ENCODE measurements around the gene RBM39.
A peak's percentile ranks its signal among the peaks of the same experiment; 100 is the strongest.
"Not testable (repeated sequence)": the region's sequence is repeated elsewhere in the genome, so short reads cannot be mapped to it uniquely, and the experiment has no call there.

The RBM39 gene

GRCh38 chr20:35741892-35742740 is at the start of gene RBM39:
Gene RBM39 (minus strand): TSS chr20:35742260. CDS start chr20:35740874, 1,386 bp downstream.
- DNase-seq (ENCODE audit: low read depth), result peak; percentile 100

GRCh38 chr20:35791821-35792220 is 49.8 kb upstream of the RBM39 start:
- DNase-seq (ENCODE audit: low read depth), result peak; percentile 91

GRCh38 chr20:35791097-35791496 is 49.0 kb upstream of the RBM39 start:
- no peak for DNase-seq (ENCODE audit: low read depth)

GRCh38 chr20:35788796-35789195 is 46.7 kb upstream of the RBM39 start:
- no peak for DNase-seq (ENCODE audit: low read depth)

GRCh38 chr20:35785541-35785940 is 43.5 kb upstream of the RBM39 start:
- DNase-seq (ENCODE audit: low read depth), result not testable (repeated sequence)

GRCh38 chr20:35783811-35784210 is 41.8 kb upstream of the RBM39 start:
- DNase-seq (ENCODE audit: low read depth), result not testable (repeated sequence)

GRCh38 chr20:35776513-35777101 is 34.5 kb upstream of the RBM39 start:
- DNase-seq (ENCODE audit: low read depth), result peak; percentile 14

GRCh38 chr20:35774391-35774790 is 32.3 kb upstream of the RBM39 start:
- DNase-seq (ENCODE audit: low read depth), result no peak

GRCh38 chr20:35773154-35773751 is 31.2 kb upstream of the RBM39 start:
- DNase-seq (ENCODE audit: low read depth), result peak; percentile 78

- DNase-seq (ENCODE audit: low read depth), result no peak
Measured at GRCh38 chr20:35772563-35773058, 30.6 kb upstream of the RBM39 start.

GRCh38 chr20:35771689-35772562 is 29.9 kb upstream of the RBM39 start, which contains the start of gene PHF20:
Gene PHF20 (plus strand): TSS chr20:35772015. CDS start chr20:35801523, 29,508 bp downstream.
- peak; percentile 94 for DNase-seq (ENCODE audit: low read depth)

GRCh38 chr20:35771367-35771688 is 29.3 kb upstream of the RBM39 start:
- no peak for DNase-seq (ENCODE audit: low read depth)

GRCh38 chr20:35768731-35769664 is 26.9 kb upstream of the RBM39 start:
- DNase-seq (ENCODE audit: low read depth), result peak; percentile 98

- DNase-seq (ENCODE audit: low read depth), result peak; percentile 35
Measured at GRCh38 chr20:35767683-35768481, 25.8 kb upstream of the RBM39 start.

GRCh38 chr20:35766843-35767242 is 24.8 kb upstream of the RBM39 start:
- DNase-seq (ENCODE audit: low read depth), result no peak

- not testable (repeated sequence) for DNase-seq (ENCODE audit: low read depth)
Measured at GRCh38 chr20:35764936-35765335, 22.9 kb upstream of the RBM39 start.

GRCh38 chr20:35762461-35762860 is 20.4 kb upstream of the RBM39 start:
- no peak for DNase-seq (ENCODE audit: low read depth)

GRCh38 chr20:35761548-35761947 is 19.5 kb upstream of the RBM39 start:
- not testable (repeated sequence) for DNase-seq (ENCODE audit: low read depth)

- DNase-seq (ENCODE audit: low read depth), result no peak
Measured at GRCh38 chr20:35757098-35757705, 15.1 kb upstream of the RBM39 start.

All from amniotic epithelial cell (primary cell).